ENCODE measurements around the gene SYNE3.

- TF ChIP-seq, protein P1, sequence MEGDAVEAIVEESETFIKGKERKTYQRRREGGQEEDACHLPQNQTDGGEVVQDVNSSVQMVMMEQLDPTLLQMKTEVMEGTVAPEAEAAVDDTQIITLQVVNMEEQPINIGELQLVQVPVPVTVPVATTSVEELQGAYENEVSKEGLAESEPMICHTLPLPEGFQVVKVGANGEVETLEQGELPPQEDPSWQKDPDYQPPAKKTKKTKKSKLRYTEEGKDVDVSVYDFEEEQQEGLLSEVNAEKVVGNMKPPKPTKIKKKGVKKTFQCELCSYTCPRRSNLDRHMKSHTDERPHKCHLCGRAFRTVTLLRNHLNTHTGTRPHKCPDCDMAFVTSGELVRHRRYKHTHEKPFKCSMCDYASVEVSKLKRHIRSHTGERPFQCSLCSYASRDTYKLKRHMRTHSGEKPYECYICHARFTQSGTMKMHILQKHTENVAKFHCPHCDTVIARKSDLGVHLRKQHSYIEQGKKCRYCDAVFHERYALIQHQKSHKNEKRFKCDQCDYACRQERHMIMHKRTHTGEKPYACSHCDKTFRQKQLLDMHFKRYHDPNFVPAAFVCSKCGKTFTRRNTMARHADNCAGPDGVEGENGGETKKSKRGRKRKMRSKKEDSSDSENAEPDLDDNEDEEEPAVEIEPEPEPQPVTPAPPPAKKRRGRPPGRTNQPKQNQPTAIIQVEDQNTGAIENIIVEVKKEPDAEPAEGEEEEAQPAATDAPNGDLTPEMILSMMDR (IDR thresholded peaks at IDR 0.05; ENCODE audit: low read length) = peak; percentile 19; the same call in 1 of the 2 replicates
- no peak for TF ChIP-seq EZH2 (IDR thresholded peaks at IDR 0.05; ENCODE audit: borderline replicate concordance, low read length)
Measured at GRCh38 chr14:95523815-95524448, 7.5 kb upstream of the SYNE3 start.

Measured in OCI-LY1 (cell line).